Activated CD8-positive, alpha-beta T cell treated with anti-CD3 and anti-CD28 coated beads for 36 hours (primary cell): ENCODE measurements around the gene POLDIP3. TPM values are rescaled to one million over a fixed set of nuclear protein-coding genes. Genes with fewer than 3 reads are reported as not detected.
A peak's percentile ranks its signal among the peaks of the same experiment; 100 is the strongest.
"Not testable (repeated sequence)": the region's sequence is repeated elsewhere in the genome, so short reads cannot be mapped to it uniquely, and the experiment has no call there.

Experiments used
- ATAC-seq: fragments of 200-7000 bp; cut with Tn5 transposase; one replicate; pipeline ENCODE4 v1.10.0; 2021; ENCODE audit warnings: mild to moderate bottlenecking, moderate library complexity
- CTCF ChIA-PET: fragments of 350-600 bp; sonication (Branson Sonifier 250); formaldehyde crosslinking; loops from one replicate; lab custom pipeline; 2021; ENCODE audit warnings: antibody characterized with exemption; lab: Charles Lee
- POLR2A ChIA-PET: fragments of 350-600 bp; sonication (Branson Sonifier 250); formaldehyde crosslinking; loops from one replicate; lab custom pipeline; 2021; ENCODE audit warnings: antibody characterized with exemption; lab: Charles Lee
- DNase-seq: peaks from one replicate; pipeline ENCODE4 v3.0.0-alpha.2; 2020
- H3K27ac Mint-ChIP-seq: one replicate; pipeline ENCODE4 v1.8.0; 2021; ENCODE audit warnings: mild to moderate bottlenecking, mixed read lengths
- H3K27me3 Mint-ChIP-seq: one replicate; pipeline ENCODE4 v1.8.0; 2021; ENCODE audit warnings: mixed read lengths
- H3K36me3 Mint-ChIP-seq: one replicate; pipeline ENCODE4 v1.8.0; 2021; ENCODE audit warnings: low read depth, mixed read lengths
- H3K4me1 Mint-ChIP-seq: one replicate; pipeline ENCODE4 v1.8.0; 2021; ENCODE audit warnings: low read depth, mixed read lengths
- H3K4me3 Mint-ChIP-seq: one replicate; pipeline ENCODE4 v1.8.0; 2021; ENCODE audit warnings: mild to moderate bottlenecking, moderate library complexity, mixed read lengths
- H3K9me3 Mint-ChIP-seq: one replicate; pipeline ENCODE4 v1.8.0; 2021; ENCODE audit warnings: mixed read lengths
- intact Hi-C: fragments of 100-400 bp; cut with micrococcal nuclease; formaldehyde crosslinking; loops from one replicate; pipeline ENCODE4 v1.10.0; 2022
- total RNA-seq, 2 experiments: library from RNA; stranded (reverse); gene quantifications; one replicate each; pipeline ENCODE4 v1.2.3, GENCODE V29; 2021
- TF ChIP-seq, protein P1 (sequence below): fragments of 200-600 bp; IDR thresholded peaks from one replicate; pipeline ENCODE4 v1.8.0; 2022; ENCODE audit warnings: antibody characterized with exemption, mild to moderate bottlenecking

The POLDIP3 gene
- total RNA-seq, 2 experiments from 2014 or later: 70.2 to 71.1 TPM

DNA sequence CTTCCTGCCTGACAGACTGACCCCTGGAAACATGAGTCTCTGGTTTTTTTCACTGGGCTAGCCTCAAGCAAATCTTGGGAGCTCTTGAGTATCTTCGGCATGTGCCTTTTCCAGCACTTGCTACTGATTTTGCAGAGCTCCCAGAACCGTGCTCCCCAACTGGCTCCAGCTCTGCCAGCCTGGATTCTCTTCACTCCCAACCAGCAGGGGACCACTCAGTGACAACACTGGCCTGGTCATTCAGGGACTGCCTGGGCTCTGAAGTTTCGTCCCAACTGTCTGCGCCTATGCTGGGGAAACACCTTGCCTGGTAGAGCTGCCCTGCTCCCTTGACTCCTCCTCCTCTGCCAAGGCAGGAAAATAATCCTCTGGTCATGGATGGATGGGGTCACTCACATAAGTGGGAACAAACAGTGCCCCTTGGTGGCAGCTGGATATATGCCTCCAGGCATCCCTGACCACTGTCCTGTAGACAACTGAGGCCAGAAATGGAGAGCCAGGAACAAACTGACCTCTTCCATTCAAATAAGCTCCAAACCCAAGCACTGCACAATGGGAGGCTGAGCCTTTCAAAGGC, 30.2 kb downstream of the POLDIP3 start:
- DNase-seq: no peak
- H3K9me3 Mint-ChIP-seq: no peaks in the 10 kb centered on the region
- intact Hi-C loops: no loop called here
- TF ChIP-seq, protein P1, sequence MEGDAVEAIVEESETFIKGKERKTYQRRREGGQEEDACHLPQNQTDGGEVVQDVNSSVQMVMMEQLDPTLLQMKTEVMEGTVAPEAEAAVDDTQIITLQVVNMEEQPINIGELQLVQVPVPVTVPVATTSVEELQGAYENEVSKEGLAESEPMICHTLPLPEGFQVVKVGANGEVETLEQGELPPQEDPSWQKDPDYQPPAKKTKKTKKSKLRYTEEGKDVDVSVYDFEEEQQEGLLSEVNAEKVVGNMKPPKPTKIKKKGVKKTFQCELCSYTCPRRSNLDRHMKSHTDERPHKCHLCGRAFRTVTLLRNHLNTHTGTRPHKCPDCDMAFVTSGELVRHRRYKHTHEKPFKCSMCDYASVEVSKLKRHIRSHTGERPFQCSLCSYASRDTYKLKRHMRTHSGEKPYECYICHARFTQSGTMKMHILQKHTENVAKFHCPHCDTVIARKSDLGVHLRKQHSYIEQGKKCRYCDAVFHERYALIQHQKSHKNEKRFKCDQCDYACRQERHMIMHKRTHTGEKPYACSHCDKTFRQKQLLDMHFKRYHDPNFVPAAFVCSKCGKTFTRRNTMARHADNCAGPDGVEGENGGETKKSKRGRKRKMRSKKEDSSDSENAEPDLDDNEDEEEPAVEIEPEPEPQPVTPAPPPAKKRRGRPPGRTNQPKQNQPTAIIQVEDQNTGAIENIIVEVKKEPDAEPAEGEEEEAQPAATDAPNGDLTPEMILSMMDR: no peak
- H3K27ac Mint-ChIP-seq: no peak overlapping the region
- ChIA-PET POLR2A (interaction anchor here (0.5 to 7.1 kb wide), 7 partner anchors 11 to 28 kb away, joined by 3 to 102 read pairs (median 3); partner anchors contain the start of gene POLDIP3), CTCF (interaction anchor here (1.3 to 2.0 kb wide), 4 partner anchors 11 to 24 kb away, joined by 3 to 10 read pairs (median 3); no protein-coding TSS in a partner anchor)
- H3K36me3 Mint-ChIP-seq: peaks cover 40% of the 10 kb centered on the region
- no peak for ATAC-seq
- no peak overlapping the region for H3K4me3 Mint-ChIP-seq
- H3K27me3 Mint-ChIP-seq: no peaks in the 10 kb centered on the region
- peaks cover 9% of the 10 kb centered on the region for H3K4me1 Mint-ChIP-seq

DNA sequence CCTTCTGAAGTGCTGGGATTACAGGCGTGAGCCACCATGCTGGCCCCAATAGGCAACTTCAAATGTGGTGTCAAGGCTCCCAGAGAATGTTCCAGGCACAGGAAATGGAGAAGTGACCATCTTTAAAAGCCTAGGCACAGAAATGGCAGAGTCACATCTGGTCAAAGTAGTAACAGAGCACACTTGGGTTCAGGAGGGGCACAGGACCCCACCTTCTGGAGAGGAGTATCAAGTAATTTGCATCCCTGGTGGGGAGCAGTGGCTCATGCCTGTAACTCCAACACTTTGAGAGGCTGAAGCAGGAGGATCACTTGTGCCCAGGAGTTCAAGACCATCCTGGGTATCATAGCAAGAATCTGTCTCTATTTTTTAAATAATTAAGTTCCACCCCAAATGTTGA, 31.7 kb downstream of the POLDIP3 start:
- peaks cover 44% of the 10 kb centered on the region for H3K36me3 Mint-ChIP-seq
- intact Hi-C loops: no loop called here
- ATAC-seq (no peak), DNase-seq (no peak)
- POLR2A ChIA-PET: interaction anchor here (1.5 to 7.1 kb wide), 2 partner anchors 22 to 30 kb away, joined by 3 to 102 read pairs; partner anchors contain the start of gene POLDIP3
- no peak overlapping the region for H3K4me3 Mint-ChIP-seq
- TF ChIP-seq, protein P1: no peak
- no peak overlapping the region for H3K27ac Mint-ChIP-seq
- CTCF ChIA-PET: interaction anchor here (0.6 to 1.4 kb wide), 4 partner anchors 13 to 108 kb away, joined by 3 to 4 read pairs (median 3); no protein-coding TSS in a partner anchor
- H3K27me3 Mint-ChIP-seq: no peaks in the 10 kb centered on the region
- no peaks in the 10 kb centered on the region for H3K9me3 Mint-ChIP-seq
- H3K4me1 Mint-ChIP-seq: peaks cover 9% of the 10 kb centered on the region

DNA sequence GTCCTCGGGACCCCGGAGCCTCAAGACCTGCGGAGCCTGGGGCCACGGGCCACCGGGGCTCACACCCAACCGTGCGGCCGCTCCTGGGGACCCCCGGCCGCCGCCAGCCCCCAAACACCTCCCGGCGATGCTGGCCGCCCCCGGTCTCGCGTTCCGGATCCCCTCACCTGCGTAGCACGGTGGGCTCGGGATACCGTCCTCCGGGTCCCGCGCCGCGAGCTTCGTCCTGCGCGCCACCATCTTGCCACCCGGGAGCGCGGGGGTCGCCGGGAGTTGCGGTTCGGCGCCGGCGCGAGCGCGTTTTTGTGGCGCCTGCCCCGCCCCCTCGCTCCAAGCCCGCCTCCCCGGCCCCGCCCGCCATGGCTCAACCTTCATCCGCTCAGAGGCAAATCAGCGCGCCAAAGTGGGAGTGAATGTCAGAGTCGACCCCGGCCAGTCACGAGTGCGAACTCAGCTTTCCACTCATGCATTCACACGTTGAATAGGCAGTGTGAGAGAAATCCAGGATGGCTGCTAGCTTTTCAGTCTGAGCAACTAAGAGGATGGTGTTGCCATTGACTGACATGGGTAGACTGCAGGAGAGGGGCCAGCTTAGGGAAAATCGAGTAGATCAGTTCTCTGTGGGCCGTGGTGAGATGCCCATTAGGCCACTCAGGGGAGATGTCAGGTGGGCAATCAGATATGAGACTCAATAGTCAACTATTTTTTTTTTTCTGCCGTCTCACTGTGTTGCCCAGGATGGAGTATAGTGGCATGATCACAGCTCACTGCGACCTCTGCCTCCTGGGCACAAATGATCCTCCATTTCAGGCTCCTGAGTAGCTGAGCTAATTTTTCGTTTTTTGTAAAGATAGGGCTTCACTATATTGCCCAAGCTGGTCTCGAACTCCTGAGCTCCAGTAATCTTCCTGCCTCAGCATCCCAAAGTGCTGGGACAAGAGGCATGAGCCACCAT, 32.6 kb downstream of the POLDIP3 start:
- intact Hi-C loops: no loop called here
- POLR2A ChIA-PET: interaction anchor here (0.6 to 7.1 kb wide), 8 partner anchors 10 to 48 kb away, joined by 3 to 102 read pairs (median 3); partner anchors contain the start of gene POLDIP3
- Mint-ChIP-seq H3K27me3 (no peaks in the 10 kb centered on the region), H3K36me3 (peaks cover 41% of the 10 kb centered on the region), H3K9me3 (no peaks in the 10 kb centered on the region), H3K27ac (peak overlapping the region; percentile 95), H3K4me3 (peak overlapping the region; percentile 95), H3K4me1 (peaks cover 9% of the 10 kb centered on the region)
- CTCF ChIA-PET: interaction anchor here (0.6 to 1.2 kb wide), 3 partner anchors 31 to 107 kb away, joined by 3 to 4 read pairs (median 3); partner anchors contain the start of gene POLDIP3
- TF ChIP-seq, protein P1: no peak
- ATAC-seq (peak; percentile 92), DNase-seq (peak; percentile 91)

DNA sequence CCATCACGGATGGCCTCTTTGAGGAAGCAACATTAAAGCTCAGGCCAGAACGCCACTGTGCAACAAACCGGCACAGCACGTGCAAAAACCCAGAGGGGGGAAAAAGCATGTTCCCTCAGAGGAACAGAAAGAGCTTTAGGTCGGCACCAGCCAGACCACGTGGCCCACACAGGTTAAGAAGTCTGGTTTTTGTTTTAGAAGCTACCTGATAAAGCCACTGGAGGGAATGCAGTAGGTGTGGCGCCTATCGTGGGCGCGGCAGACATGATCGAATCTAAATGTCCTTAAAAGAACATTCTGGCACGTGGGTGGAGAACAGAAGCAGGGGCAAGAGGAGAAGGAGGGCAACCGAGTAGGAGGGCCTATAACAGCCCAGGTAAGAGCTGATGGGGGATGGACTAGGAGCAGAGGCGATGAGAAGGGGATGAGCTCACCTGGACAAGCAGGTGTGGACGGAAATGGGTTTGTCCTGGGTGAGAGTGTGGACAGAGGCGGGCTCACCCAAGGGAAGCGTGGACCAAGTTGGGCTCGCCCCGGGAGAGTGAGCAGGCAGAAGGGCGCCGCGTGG, 33.4 kb downstream of the POLDIP3 start:
- DNase-seq, intact Hi-C loops, H3K27me3 Mint-ChIP-seq, H3K9me3 Mint-ChIP-seq, CTCF ChIA-PET, H3K4me1 Mint-ChIP-seq: not testable (repeated sequence)
- Mint-ChIP-seq H3K4me3 (peak overlapping the region; percentile 95), H3K36me3 (peaks cover 38% of the 10 kb centered on the region), H3K27ac (peak overlapping the region; percentile 95)
- peak; percentile 18 for ATAC-seq
- POLR2A ChIA-PET: interaction anchor here (0.8 to 7.1 kb wide), 5 partner anchors 9 to 31 kb away, joined by 3 to 102 read pairs (median 3); partner anchors contain the start of gene POLDIP3

DNA sequence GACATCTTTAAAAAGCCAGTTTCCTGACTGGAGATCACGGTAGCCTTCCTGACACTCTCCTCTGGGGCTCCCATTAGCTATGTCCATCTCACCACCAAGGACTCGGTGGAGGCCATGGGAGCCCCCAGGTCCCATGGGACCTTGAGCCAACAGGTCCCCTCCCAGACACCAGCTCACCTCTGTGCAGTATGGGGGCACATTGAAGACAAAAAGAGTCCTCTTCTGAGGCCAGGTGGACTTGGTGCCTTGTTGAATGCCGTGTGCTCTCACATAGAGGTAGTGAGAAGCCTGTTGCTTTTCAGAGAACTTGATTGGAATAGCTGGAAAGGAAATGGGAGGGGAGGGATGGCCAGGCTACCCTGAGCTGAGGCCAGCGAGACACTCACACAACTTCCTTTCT, 34.6 kb downstream of the POLDIP3 start:
- CTCF ChIA-PET, H3K27me3 Mint-ChIP-seq, H3K4me1 Mint-ChIP-seq, H3K9me3 Mint-ChIP-seq, intact Hi-C loops, ATAC-seq, DNase-seq: not testable (repeated sequence)
- peak overlapping the region; percentile 61 for H3K4me3 Mint-ChIP-seq
- POLR2A ChIA-PET: interaction anchor here (1.1 to 7.1 kb wide), 3 partner anchors 10 to 33 kb away, joined by 4 to 102 read pairs (median 8); partner anchors contain the start of gene POLDIP3
- H3K27ac Mint-ChIP-seq: peak overlapping the region; percentile 55
- H3K36me3 Mint-ChIP-seq: peaks cover 32% of the 10 kb centered on the region
